ENCODE results near the gene SLC35F3.
"Not testable (repeated sequence)": the region's sequence is repeated elsewhere in the genome, so short reads cannot be mapped to it uniquely, and the experiment has no call there.

The SLC35F3 gene

GRCh38 chr1:234289538-234290305, 385.2 kb downstream of the SLC35F3 start:
- DNase-seq (ENCODE audit: low read depth in 2 of 2), result no peak

GRCh38 chr1:234292011-234292410, 387.5 kb downstream of the SLC35F3 start:
- no peak for DNase-seq (ENCODE audit: low read depth in 2 of 2)

GRCh38 chr1:234292548-234292947, 388.1 kb downstream of the SLC35F3 start:
- DNase-seq (ENCODE audit: low read depth in 2 of 2), result no peak

- DNase-seq (ENCODE audit: low read depth in 2 of 2), result no peak
Measured at GRCh38 chr1:234294109-234294817, 389.8 kb downstream of the SLC35F3 start.

- no peak for DNase-seq (ENCODE audit: low read depth in 2 of 2)
Measured at GRCh38 chr1:234295068-234295467, 390.6 kb downstream of the SLC35F3 start.

- DNase-seq (ENCODE audit: low read depth in 2 of 2), result no peak
Measured at GRCh38 chr1:234295626-234296025, 391.1 kb downstream of the SLC35F3 start.

- no peak for DNase-seq (ENCODE audit: low read depth in 2 of 2)
Measured at GRCh38 chr1:234296496-234296895, 392.0 kb downstream of the SLC35F3 start.

GRCh38 chr1:234297668-234298067, 393.2 kb downstream of the SLC35F3 start:
- DNase-seq (ENCODE audit: low read depth in 2 of 2), result no peak

- DNase-seq (ENCODE audit: low read depth in 2 of 2), result no peak
Measured at GRCh38 chr1:234300096-234300495, 395.6 kb downstream of the SLC35F3 start.

- not testable (repeated sequence) for DNase-seq (ENCODE audit: low read depth in 2 of 2)
Measured at GRCh38 chr1:234301663-234302062, 397.2 kb downstream of the SLC35F3 start.

GRCh38 chr1:234302354-234302962, 398.0 kb downstream of the SLC35F3 start:
- no peak for DNase-seq (ENCODE audit: low read depth in 2 of 2)

GRCh38 chr1:234303231-234303630, 398.8 kb downstream of the SLC35F3 start:
- DNase-seq (ENCODE audit: low read depth in 2 of 2), result no peak

GRCh38 chr1:234307726-234308125, 403.2 kb downstream of the SLC35F3 start:
- DNase-seq (ENCODE audit: low read depth in 2 of 2), result no peak

- no peak for DNase-seq (ENCODE audit: low read depth in 2 of 2)
Measured at GRCh38 chr1:234309243-234309597, 404.7 kb downstream of the SLC35F3 start.

GRCh38 chr1:234309598-234310459, 405.4 kb downstream of the SLC35F3 start:
- DNase-seq (ENCODE audit: low read depth in 2 of 2), result peak; percentile 18 to 42

GRCh38 chr1:234310460-234310817, 406.0 kb downstream of the SLC35F3 start:
- no peak for DNase-seq (ENCODE audit: low read depth in 2 of 2)

GRCh38 chr1:234311414-234311813, 406.9 kb downstream of the SLC35F3 start:
- no peak for DNase-seq (ENCODE audit: low read depth in 2 of 2)

GRCh38 chr1:234313171-234313570, 408.7 kb downstream of the SLC35F3 start:
- no peak for DNase-seq (ENCODE audit: low read depth in 2 of 2)

- DNase-seq (ENCODE audit: low read depth in 2 of 2), result no peak
Measured at GRCh38 chr1:234315091-234315541, 410.6 kb downstream of the SLC35F3 start.

GRCh38 chr1:234315588-234315987, 411.1 kb downstream of the SLC35F3 start:
- DNase-seq (ENCODE audit: low read depth in 2 of 2), result no peak

- DNase-seq (ENCODE audit: low read depth in 2 of 2), result no peak
Measured at GRCh38 chr1:234316486-234316885, 412.0 kb downstream of the SLC35F3 start.

- DNase-seq (ENCODE audit: low read depth in 2 of 2), result no peak
Measured at GRCh38 chr1:234316937-234317336, 412.5 kb downstream of the SLC35F3 start.

All from stimulated activated CD8-positive, alpha-beta memory T cell treated with anti-CD3 and anti-CD28 coated beads, Interleukin-7, amount 100 ng/mL, for 1 hour (primary cell).